HS-27A (cell line): ENCODE results near the gene SMCR8.
"Not testable (repeated sequence)": the region's sequence is repeated elsewhere in the genome, so short reads cannot be mapped to it uniquely, and the experiment has no call there.

Experiments
- DNase-seq: peaks from one replicate; pipeline ENCODE4 v3.0.0-alpha.2; 2012; ENCODE audit warnings: low read depth, missing footprints

SMCR8 gene

GRCh38 chr17:18318771-18319450 lies 3.8 kb downstream of the SMCR8 start:
- DNase-seq = no peak

GRCh38 chr17:18319604-18320256 lies 4.6 kb downstream of the SMCR8 start:
- DNase-seq = no peak

DNA sequence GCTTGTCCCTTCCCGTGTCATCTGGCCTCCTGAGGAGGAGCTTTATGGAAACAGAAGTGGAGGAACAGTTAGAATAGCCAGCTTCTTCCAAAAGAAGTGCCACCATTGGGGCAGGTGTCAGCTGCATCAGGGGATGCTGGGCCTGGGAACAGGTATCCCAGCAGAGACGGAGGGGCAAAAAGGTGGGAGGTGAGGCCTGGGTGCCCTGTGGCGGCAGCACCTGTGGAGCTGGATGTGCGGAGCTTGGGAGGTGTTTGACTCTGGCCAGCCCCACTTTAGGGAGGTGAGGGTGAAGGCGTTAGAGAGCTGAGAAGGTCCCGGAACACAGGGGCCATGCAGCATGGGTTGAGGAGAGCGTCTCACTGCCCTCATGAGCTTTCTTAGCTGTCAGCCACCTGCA lies 5.2 kb downstream of the SMCR8 start:
- DNase-seq = no peak

- no peak for DNase-seq
Observed at GRCh38 chr17:18321309-18321708, 6.2 kb downstream of the SMCR8 start.

DNA sequence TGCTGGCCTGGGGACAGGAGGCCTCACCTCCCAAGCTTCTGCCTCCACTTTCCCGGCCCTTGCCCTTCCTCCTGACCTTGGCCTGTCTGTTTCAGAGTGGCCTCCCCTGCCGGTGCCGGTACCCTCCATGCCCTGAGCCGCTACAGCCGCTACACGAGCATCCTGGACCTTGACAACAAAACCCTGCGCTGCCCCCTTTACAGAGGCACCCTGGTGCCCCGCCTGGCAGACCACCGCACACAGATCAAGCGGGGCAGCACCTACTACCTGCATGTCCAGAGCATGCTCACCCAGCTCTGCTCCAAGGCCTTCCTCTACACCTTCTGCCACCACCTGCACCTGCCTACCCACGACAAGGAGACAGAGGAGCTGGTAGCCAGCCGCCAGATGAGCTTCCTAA lies 7.4 kb downstream of the SMCR8 start:
- DNase-seq = no peak

GRCh38 chr17:18323007-18323406 lies 7.9 kb downstream of the SMCR8 start:
- no peak for DNase-seq

DNA sequence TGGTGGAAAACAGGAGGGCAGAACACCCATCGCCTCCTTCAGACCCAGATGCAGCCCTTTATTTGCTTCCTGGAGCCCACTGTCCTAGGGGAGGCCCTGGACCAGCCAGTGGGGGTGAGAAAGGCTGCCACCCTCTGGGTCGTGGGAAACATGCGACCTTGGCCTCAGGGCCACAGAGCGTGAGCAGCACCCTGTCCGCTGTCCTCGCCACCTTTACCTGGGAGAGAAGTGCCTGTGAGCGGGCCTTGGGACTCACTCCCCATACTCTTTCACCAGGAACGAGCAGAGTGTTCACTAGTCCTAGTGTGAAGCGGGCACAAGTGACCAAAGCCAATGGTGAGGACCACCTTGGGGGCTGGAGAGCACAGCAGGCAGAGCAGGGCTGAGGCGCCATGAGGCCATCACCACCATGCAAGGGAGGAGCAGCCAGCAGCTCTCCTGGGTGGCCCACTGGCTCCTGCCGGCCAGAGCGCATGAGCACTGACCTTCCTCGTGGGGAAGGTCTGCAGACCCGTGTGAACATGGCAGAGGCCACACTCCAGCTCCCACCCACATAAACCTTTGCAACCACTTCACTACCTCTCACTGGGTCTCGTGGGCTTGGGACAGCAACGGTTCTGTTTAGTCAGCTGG lies 8.5 kb downstream of the SMCR8 start:
- DNase-seq = no peak

DNA sequence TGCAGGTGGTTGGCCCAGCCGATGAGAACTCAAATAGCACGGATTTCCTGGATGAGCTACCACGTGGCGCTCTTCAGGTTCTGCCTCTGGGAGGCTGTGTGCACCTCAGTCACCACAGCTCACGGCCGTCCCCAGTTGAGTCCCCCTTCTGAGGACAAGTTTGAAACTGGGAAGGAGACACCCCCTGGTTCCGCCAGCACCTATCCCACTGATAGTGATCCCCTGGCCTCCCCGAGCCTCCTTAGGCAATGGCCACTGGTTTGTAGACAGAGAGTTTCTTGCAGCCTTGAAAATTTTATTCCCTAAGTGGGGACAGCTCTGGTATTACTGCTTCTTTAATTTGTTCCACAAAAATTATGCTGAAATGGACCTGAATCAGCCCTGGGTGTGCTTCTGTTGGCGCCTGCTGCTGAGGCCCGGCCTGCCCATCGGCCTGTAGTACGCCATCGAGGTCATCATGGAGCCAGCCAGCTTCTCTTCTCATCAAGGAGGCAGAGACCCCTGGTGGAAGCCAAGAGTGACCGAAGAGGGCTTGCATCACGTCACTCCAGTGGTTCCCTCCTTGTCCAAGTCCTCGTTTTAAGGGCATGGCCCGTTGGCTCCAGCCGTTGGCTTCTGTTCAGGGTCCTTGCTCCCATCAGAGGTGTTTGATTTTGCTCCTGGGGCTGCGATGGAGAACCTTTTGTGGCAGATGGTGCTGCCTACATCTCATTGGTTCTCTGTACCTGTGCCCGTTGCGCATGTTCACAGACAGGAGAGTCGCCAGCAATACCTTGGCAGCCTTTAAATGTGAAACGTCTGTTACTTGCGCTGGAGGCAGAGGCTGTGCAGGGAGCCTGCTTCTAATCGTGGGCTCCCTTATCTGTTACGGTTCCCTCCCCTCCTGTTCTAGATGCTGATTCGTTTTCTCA lies 9.3 kb downstream of the SMCR8 start:
- no peak for DNase-seq

GRCh38 chr17:18326039-18326438 lies 10.9 kb downstream of the SMCR8 start:
- no peak for DNase-seq

DNA sequence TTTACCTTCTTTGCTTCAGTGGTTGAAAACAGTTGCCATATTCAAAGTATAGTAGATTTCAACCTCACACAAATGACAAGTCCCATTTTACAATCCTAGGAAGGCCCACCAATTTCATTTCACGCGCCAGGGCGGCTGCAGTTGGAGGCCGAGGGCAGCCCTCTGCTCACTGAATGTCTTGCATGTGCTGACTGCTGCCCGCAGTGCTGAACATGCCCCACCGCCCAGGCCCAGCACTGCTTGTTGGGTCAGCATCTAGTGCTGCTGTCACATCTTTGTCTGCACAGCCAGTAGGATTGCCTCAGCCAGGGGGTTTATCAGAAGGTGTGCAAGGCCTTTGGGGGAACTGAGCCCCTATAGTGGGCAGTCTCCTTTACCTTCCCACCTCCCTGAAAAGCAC lies 11.5 kb downstream of the SMCR8 start:
- no peak for DNase-seq

GRCh38 chr17:18327093-18327492 lies 12.0 kb downstream of the SMCR8 start:
- no peak for DNase-seq

- DNase-seq = no peak
Observed at GRCh38 chr17:18327556-18327955, 12.5 kb downstream of the SMCR8 start.

- no peak for DNase-seq
Observed at GRCh38 chr17:18328643-18329204, 13.6 kb downstream of the SMCR8 start.

DNA sequence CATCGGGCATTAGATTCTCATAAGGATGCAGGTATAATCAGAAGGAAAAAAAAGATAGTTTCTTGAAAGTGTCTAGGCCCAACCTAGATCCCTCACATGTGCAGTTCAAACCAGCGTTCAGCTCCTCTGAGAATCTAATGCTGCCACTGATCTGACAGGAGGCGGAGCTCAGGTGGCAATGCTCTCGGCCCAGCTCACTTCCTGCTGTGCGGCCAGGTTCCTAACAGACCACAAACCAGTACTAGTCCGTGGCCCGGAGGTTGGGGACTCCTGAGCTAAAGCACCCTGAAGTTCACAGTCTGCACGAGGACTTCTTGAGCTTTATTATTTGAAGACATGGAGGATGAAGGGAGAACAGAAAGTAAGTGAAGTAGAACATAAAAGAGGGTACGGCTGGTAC lies 16.8 kb downstream of the SMCR8 start:
- DNase-seq = no peak

- DNase-seq = no peak
Observed at GRCh38 chr17:18332909-18333489, 17.9 kb downstream of the SMCR8 start.

- DNase-seq = not testable (repeated sequence)
Observed at GRCh38 chr17:18338158-18338557, 23.1 kb downstream of the SMCR8 start.

DNA sequence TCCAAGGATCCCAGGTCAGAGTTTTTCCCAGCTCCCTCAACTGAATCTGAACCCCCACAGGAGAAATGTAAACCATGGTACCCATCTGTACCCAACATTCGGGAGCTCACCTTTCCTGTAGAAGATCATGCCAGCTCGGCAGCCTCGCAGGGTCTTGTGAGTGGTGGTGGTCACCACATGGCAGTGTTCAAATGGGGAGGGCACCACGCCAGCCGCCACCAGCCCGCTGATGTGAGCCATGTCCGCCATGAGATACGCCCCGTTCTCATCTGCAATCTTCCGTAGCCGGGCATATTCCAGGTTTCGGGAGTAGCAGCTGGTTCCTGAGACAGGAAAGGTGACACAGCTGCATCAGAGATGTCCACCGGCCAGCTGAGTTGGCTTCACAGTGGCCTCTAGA lies 24.8 kb downstream of the SMCR8 start:
- no peak for DNase-seq

GRCh38 chr17:18344021-18344420 lies 28.9 kb downstream of the SMCR8 start:
- DNase-seq = no peak

DNA sequence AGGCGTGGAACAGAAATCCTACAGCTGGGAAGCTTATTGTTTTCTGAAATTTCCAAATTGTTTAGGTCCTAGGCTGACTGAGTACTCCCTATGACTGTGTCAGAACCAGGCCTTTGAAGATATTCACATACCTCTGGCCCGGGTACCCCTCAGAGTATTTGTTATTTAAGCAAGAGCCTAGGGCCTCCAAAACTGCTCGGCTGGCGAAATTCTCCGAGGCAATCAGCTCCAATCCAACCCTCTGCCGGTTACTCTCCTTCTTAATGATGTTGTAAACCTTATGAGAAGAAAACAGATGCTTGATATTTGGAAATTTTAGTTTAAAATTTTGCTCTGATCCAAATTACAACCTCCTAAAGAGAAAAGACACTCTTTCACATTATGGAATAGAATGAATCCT lies 38.4 kb downstream of the SMCR8 start:
- DNase-seq = no peak

- no peak for DNase-seq
Observed at GRCh38 chr17:18356624-18357023, 41.5 kb downstream of the SMCR8 start.

- no peak for DNase-seq
Observed at GRCh38 chr17:18360518-18360917, 45.4 kb downstream of the SMCR8 start.
